HUES64 (cell line): Measurements from ENCODE around the gene LAMA2.

Experiments
- H3K27ac ChIP-seq: 2 replicates; pipeline ENCODE4 v1.7.0; 2013; ENCODE audit warnings: low read depth, low read length, inconsistent platforms
- H3K27me3 ChIP-seq: 2 replicates; pipeline ENCODE4 v1.6.1; 2013; ENCODE audit warnings: mild to moderate bottlenecking, low read length; ENCODE audit not compliant: insufficient read depth
- H3K36me3 ChIP-seq: 2 replicates; pipeline ENCODE4 v1.6.1; 2013; ENCODE audit warnings: mild to moderate bottlenecking, low read length; ENCODE audit not compliant: insufficient read depth
- H3K4me1 ChIP-seq: 2 replicates; pipeline ENCODE4 v1.6.1; 2013; ENCODE audit warnings: mild to moderate bottlenecking, low read length, moderate library complexity; ENCODE audit not compliant: insufficient read depth
- H3K4me3 ChIP-seq: 2 replicates; pipeline ENCODE4 v1.5.1; 2013; ENCODE audit warnings: mild to moderate bottlenecking, low read length, moderate library complexity
- H3K9ac ChIP-seq: 2 replicates; pipeline ENCODE4 v1.6.1; 2013; ENCODE audit warnings: mild to moderate bottlenecking, low read depth, low read length
- H3K9me3 ChIP-seq: 2 replicates; pipeline ENCODE4 v1.6.1; 2013; ENCODE audit warnings: low read depth, low read length; ENCODE audit not compliant: insufficient read depth
- WGBS: fragments of 150-250, 120-280 bp; methylation state at CpG from one replicate; pipeline ENCODE4 v1.1.7; 2013; ENCODE audit warnings: missing lambda C conversion rate; 5-methylcytosine and 5-hydroxymethylcytosine counted together

LAMA2 gene

DNA sequence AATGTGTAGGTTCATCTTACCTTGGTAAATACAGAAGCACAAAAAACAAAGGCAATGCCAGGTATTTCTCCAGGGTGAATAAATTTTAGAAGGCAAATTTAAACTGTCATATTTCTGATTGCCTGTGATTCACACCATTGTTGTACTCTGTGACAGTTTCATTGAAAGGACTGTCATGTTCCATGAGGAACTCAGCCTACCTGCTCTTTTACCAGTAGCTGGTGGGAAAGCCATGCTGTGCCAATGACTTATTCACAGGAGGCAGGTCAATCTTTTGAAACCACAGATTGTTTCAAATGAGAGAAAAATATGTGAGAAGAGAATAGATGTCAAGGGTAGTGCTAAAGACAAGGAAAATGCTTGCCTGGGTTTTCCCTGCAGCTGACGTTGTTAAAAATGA, 206.4 kb downstream of the LAMA2 start:
- WGBS, result 94% methylated on average over 1 of the region's 1 CpG
- Histone ChIP-seq H3K36me3 (no peaks in the 10 kb centered on the region), H3K4me1 (no peaks in the 10 kb centered on the region), H3K27ac (no peak overlapping the region), H3K9me3 (peaks cover 6% of the 10 kb centered on the region; the same call in 1 of the 2 replicates), H3K9ac (no peak overlapping the region), H3K27me3 (no peaks in the 10 kb centered on the region), H3K4me3 (no peak overlapping the region)

DNA sequence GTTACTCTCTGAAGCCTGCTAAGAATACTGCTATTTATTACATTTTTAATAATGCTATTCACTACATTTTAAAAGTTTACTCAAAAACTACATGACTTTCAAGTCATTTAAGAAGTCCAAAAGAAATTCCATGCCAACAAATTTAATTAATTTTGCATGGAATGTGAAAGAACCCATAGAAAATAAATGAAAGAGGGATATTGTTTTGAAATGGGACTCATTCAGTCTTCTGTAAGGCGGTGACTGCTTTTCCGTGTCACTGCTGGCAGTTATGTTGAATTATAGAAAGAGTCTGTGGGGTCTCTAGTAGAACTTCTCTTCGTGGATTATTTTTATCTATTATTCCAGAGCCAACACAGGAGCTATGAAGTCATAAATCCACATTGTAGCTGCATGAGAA, 211.2 kb downstream of the LAMA2 start:
- H3K9me3 ChIP-seq, result peaks cover 6% of the 10 kb centered on the region; the same call in 1 of the 2 replicates
- H3K4me1 ChIP-seq, result peaks cover 4% of the 10 kb centered on the region; the same call in 1 of the 2 replicates
- H3K27me3 ChIP-seq, result no peaks in the 10 kb centered on the region
- no peak overlapping the region for H3K4me3 ChIP-seq
- no peak overlapping the region for H3K9ac ChIP-seq
- 88% methylated on average over 3 of the region's 3 CpGs for WGBS
- no peaks in the 10 kb centered on the region for H3K36me3 ChIP-seq
- no peak overlapping the region for H3K27ac ChIP-seq

DNA sequence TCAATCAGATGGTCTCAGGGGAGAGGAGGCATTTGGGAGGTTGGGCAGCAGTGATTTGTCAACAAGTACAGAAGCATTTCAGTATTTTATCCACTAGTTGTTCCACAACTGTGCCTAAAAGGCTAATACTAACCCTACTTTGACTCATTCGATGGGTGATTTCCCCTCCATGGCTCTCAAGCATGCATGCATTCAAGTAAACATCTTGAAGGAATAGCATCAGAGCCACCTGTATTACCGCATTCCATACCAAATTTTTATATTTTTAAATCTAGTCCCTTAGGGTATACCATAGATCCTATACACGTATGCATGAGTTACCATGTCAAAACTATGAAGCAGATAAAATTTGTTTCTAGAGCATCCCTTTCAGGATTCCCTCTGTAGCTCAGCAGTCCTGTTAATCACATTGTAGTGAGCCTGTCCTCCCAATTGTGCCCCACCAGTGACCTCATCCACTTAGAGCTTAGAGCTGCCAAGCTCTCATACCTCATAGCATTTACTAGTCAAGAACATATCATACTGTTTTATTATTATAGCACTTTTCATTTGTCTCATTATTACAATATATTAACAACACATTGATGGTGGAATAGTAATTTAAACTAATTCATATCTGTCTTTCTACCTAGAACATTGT, 213.8 kb downstream of the LAMA2 start:
- 89% methylated on average over 3 of the region's 3 CpGs for WGBS
- H3K9me3 ChIP-seq, result no peaks in the 10 kb centered on the region
- H3K27me3 ChIP-seq, result no peaks in the 10 kb centered on the region
- no peak overlapping the region for H3K27ac ChIP-seq
- H3K4me3 ChIP-seq, result no peak overlapping the region
- no peak overlapping the region for H3K9ac ChIP-seq
- H3K36me3 ChIP-seq, result no peaks in the 10 kb centered on the region
- H3K4me1 ChIP-seq, result peaks cover 4% of the 10 kb centered on the region; the same call in 1 of the 2 replicates

DNA sequence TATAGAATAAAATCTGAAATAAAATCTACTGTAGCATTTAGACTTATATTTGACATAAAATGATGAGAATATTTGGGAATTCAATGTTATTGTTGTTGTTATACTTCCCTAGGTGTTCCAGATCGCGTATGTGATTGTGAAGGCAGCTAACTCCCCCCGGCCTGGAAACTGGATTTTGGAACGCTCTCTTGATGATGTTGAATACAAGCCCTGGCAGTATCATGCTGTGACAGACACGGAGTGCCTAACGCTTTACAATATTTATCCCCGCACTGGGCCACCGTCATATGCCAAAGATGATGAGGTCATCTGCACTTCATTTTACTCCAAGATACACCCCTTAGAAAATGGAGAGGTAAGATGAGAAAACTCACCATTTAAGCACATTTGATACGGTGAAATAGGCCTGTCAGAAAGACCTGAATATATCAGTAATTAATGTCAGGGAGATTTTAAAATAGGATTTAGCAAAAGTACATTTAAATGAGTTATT, 215.2 kb downstream of the LAMA2 start:
- Histone ChIP-seq H3K27me3 (no peaks in the 10 kb centered on the region), H3K4me3 (no peak overlapping the region), H3K9ac (no peak overlapping the region), H3K27ac (no peak overlapping the region), H3K4me1 (peaks cover 4% of the 10 kb centered on the region; the same call in 1 of the 2 replicates), H3K36me3 (no peaks in the 10 kb centered on the region), H3K9me3 (no peaks in the 10 kb centered on the region)
- whole genome bisulfite sequencing, result 89% methylated on average over 8 of the region's 9 CpGs

DNA sequence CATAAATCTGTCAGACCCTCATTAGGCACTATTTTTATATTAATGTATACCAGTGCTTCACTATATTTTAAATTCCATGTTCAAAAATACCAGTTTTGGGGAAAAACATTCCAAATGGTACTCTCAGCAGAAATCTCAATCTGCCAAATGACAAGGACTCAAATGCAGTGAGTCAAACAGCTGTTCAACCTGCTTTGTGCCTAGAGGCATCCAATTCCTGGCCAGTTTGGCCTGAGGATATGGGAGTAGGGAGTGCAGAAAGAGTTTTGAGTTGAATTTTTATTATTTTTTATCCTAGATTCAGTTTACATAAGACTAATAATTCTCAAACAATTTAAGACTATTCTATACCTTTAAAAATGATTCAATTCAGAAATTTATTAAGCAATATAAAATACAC, 216.8 kb downstream of the LAMA2 start:
- H3K4me3 ChIP-seq, result no peak overlapping the region
- H3K9ac ChIP-seq, result no peak overlapping the region
- H3K4me1 ChIP-seq, result peaks cover 4% of the 10 kb centered on the region; the same call in 1 of the 2 replicates
- H3K36me3 ChIP-seq, result no peaks in the 10 kb centered on the region
- no peaks in the 10 kb centered on the region for H3K27me3 ChIP-seq
- H3K9me3 ChIP-seq, result no peaks in the 10 kb centered on the region
- no peak overlapping the region for H3K27ac ChIP-seq

DNA sequence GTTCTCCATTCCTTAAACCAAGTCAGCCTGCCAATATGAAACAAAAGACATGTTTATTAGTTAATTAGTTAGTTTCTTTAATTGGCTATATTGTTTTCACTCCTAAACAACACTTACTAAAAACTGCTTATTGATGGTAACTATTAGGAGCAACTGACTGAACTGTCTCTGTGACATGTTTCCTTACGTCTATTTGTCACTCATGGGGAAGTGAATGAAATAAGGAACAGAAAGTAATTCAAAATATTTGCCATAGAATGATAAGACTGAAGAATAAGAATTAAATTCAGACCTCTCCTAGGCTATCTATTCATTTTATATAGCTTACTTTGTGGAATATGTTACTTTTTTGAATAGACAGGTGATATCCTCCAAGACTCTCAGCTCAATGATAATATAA, 217.2 kb downstream of the LAMA2 start:
- WGBS, result 100% methylated on average over 1 of the region's 1 CpG
- no peaks in the 10 kb centered on the region for H3K27me3 ChIP-seq
- no peak overlapping the region for H3K9ac ChIP-seq
- H3K36me3 ChIP-seq, result no peaks in the 10 kb centered on the region
- H3K9me3 ChIP-seq, result no peaks in the 10 kb centered on the region
- H3K4me1 ChIP-seq, result peaks cover 8% of the 10 kb centered on the region
- no peak overlapping the region for H3K27ac ChIP-seq
- no peak overlapping the region for H3K4me3 ChIP-seq

DNA sequence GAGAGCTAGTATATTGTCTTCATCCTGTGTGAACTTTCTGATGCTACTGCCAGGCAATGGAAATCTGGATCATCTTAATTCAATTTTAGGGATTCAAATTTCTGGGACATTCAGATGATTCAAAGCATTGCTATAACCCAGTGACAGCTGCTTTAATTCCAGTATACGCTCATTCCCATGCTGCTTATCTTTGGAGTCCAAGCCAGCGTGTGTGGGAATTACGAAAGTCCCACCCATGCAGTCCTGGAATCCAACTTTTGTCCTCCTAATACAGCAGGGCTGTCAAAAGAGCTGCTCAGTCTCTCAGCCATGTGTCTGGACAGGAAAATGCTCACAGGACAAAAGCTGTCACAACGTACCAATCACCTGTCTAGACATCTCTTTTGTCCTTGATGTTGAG, 219.8 kb downstream of the LAMA2 start:
- H3K27me3 ChIP-seq, result no peaks in the 10 kb centered on the region
- no peaks in the 10 kb centered on the region for H3K9me3 ChIP-seq
- peaks cover 25% of the 10 kb centered on the region for H3K4me1 ChIP-seq
- H3K9ac ChIP-seq, result no peak overlapping the region
- 96% methylated on average over 4 of the region's 4 CpGs for WGBS
- no peaks in the 10 kb centered on the region for H3K36me3 ChIP-seq
- H3K4me3 ChIP-seq, result no peak overlapping the region
- H3K27ac ChIP-seq, result no peak overlapping the region

DNA sequence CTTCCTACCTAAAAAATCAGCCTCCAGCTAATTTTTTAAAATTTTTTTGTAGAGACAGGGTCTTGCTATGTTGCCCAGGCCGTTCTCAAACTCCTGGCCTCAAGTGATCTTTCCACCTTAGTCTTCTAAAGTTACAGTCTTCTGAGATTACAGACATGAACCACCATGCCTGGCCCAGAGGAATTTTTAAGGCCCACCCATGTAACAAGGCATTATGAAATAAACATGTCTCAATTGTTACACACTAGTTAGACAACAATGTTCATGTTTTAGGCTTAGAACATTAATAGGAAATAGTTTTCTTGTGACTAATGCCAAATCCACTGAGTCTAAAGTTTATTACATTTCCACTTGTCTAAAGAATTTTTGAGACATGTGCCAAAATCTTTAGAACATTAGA, 221.2 kb downstream of the LAMA2 start:
- Histone ChIP-seq H3K9me3 (no peaks in the 10 kb centered on the region), H3K4me3 (no peak overlapping the region), H3K4me1 (peaks cover 20% of the 10 kb centered on the region), H3K27me3 (no peaks in the 10 kb centered on the region), H3K36me3 (no peaks in the 10 kb centered on the region), H3K9ac (no peak overlapping the region), H3K27ac (no peak overlapping the region)
- 90% methylated on average over 1 of the region's 1 CpG for WGBS

DNA sequence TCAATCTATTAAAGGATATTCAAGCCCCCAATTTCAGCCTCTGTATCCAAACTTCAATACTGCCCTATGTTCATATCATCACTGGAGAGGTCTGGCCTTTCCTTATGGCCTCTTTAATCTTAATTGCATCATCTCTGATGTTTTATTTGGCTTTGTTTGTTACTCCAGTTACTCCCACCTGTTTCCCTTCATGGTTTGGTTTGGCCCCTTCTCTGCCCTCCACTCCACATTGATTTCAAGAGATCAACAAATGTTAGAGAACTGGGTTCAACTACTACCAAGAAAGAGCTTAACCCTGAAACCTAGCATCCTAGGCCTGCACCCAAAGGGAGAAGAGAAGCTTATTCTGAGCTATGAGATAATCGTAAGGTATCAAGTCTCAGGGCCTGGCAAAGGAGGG, 221.6 kb downstream of the LAMA2 start:
- no peaks in the 10 kb centered on the region for H3K9me3 ChIP-seq
- H3K9ac ChIP-seq, result no peak overlapping the region
- no peaks in the 10 kb centered on the region for H3K27me3 ChIP-seq
- H3K36me3 ChIP-seq, result no peaks in the 10 kb centered on the region
- WGBS, result 96% methylated on average over 1 of the region's 1 CpG
- no peak overlapping the region for H3K4me3 ChIP-seq
- H3K27ac ChIP-seq, result no peak overlapping the region
- peaks cover 20% of the 10 kb centered on the region for H3K4me1 ChIP-seq

DNA sequence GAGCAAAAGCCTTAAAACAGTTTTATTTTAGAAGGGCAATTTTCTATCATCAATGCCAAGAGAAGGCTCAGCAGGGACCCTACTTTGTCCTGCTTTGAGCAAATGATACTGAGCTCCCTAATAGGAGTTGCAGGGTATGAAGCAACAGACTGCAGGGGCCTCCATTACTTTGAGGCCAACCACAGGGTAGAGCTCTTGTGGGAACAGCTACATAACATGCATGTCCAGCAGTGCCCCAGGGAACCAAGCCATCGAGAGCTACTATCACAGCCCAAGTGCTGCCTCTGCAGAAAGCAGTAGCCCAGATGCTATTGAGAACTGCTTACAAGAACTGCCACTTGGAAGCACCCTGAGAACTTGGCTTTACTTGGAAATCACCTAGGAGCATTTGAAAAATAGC, 222.1 kb downstream of the LAMA2 start:
- no peak overlapping the region for H3K4me3 ChIP-seq
- H3K9me3 ChIP-seq, result no peaks in the 10 kb centered on the region
- WGBS, result 83% methylated on average over 1 of the region's 1 CpG
- no peaks in the 10 kb centered on the region for H3K36me3 ChIP-seq
- peaks cover 20% of the 10 kb centered on the region for H3K4me1 ChIP-seq
- no peaks in the 10 kb centered on the region for H3K27me3 ChIP-seq
- no peak overlapping the region for H3K27ac ChIP-seq
- H3K9ac ChIP-seq, result no peak overlapping the region

DNA sequence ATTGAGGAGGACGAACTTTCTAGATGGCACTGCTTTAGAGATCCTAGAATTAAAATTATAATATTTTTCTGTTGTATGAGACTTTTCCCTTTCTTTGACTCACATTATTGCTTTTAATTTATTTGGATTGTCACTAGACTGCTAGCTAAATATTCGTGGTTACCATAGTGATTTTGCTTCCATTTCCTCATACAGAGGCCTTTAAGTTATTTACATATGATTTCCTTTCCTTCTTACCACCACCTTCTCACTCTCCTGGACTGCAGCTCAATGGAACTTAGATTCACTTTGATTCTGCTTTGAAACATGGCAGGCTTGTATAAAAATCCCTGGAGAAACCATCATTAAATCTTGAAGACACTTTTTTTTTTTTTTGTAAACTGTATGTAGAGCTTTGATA, 222.9 kb downstream of the LAMA2 start:
- H3K27me3 ChIP-seq, result no peaks in the 10 kb centered on the region
- no peak overlapping the region for H3K27ac ChIP-seq
- H3K4me1 ChIP-seq, result peaks cover 20% of the 10 kb centered on the region
- no peaks in the 10 kb centered on the region for H3K36me3 ChIP-seq
- no peak overlapping the region for H3K4me3 ChIP-seq
- H3K9ac ChIP-seq, result no peak overlapping the region
- WGBS, result 58% methylated on average over 2 of the region's 2 CpGs
- no peaks in the 10 kb centered on the region for H3K9me3 ChIP-seq

DNA sequence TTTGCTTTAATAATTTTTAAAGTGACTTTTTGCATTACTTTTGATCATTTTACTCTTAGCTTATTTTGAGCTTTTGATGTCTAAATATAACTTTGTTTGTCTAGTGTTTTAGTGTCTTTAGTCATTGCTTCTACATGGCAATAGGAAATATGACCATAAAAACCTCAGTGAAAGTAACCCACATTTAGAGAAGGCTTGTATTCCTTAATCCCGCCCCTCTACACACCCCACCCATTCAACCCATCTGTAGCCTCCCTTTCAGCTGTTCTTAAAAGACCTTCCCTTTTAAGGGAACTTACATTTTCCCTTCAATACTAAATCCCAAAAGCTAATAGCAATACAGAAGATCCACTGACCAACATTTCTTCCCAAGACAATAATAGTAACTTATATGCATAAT, 225.4 kb downstream of the LAMA2 start:
- H3K9me3 ChIP-seq, result no peaks in the 10 kb centered on the region
- 0% methylated on average over 1 of the region's 1 CpG for WGBS
- no peak overlapping the region for H3K9ac ChIP-seq
- no peak overlapping the region for H3K4me3 ChIP-seq
- H3K27ac ChIP-seq, result no peak overlapping the region
- no peaks in the 10 kb centered on the region for H3K36me3 ChIP-seq
- no peaks in the 10 kb centered on the region for H3K27me3 ChIP-seq
- peaks cover 20% of the 10 kb centered on the region for H3K4me1 ChIP-seq
